Ovary (tissue), 9 donors: Measurements from ENCODE around the gene SLC38A10. TPM values are rescaled to one million over a fixed set of nuclear protein-coding genes. Genes with fewer than 3 reads are reported as not detected.

Experiments used
- DNase-seq, 5 donors: peaks; one replicate each; pipeline ENCODE4 v3.0.0-alpha.2; 2019 to 2020
- H3K27ac ChIP-seq, 2 donors: fragments of 200-600 bp; one replicate each; pipeline versions ENCODE4 v1.5.1 to v1.8.0; 2019 to 2022
- H3K27me3 ChIP-seq: fragments of 200-600 bp; one replicate; pipeline ENCODE4 v1.8.0; 2022
- H3K36me3 ChIP-seq: fragments of 200-600 bp; sonication (generic); one replicate; pipeline ENCODE4 v1.5.1; 2019
- H3K4me1 ChIP-seq: one replicate; pipeline ENCODE4 v1.8.1; 2013; ENCODE audit warnings: mild to moderate bottlenecking, moderate library complexity; ENCODE audit not compliant: insufficient read depth
- H3K4me3 ChIP-seq: fragments of 200-600 bp; sonication (generic); one replicate; pipeline ENCODE4 v1.5.1; 2017
- H3K9me3 ChIP-seq, 2 donors: fragments of 200-600 bp in 1 of 2; sonication (generic) in 1 of 2; one replicate each; pipeline versions ENCODE4 v1.5.1 to v1.8.1; 2013 to 2019; ENCODE audit warnings: mild to moderate bottlenecking in 1 of 2, moderate library complexity in 1 of 2
- CTCF ChIP-seq, 3 donors: fragments of 450-650 bp in 2 of 3; fragments of 200-600 bp in 1 of 3; IDR thresholded peaks; one replicate each; pipeline versions ENCODE4 v1.5.1 to v1.8.0; 2016 to 2022; ENCODE audit warnings: antibody characterized with exemption in 3 of 3, mild to moderate bottlenecking in 1 of 3
- EP300 ChIP-seq: sonication (generic); formaldehyde crosslinking; IDR thresholded peaks from one replicate; pipeline ENCODE4 v1.6.1; 2017; ENCODE audit warnings: antibody characterized with exemption
- POLR2A ChIP-seq: fragments of 450-650 bp; IDR thresholded peaks from one replicate; pipeline ENCODE4 v1.6.1; 2017; ENCODE audit warnings: antibody characterized with exemption, mild to moderate bottlenecking, moderate library complexity
- WGBS, 3 donors: extraction: QIAGEN DNeasy Blood & Tissue Kit in 1 of 3; methylation state at CpG; one replicate each; pipeline versions ENCODE4 v1.1.5 to v1.1.7; 2013 to 2017; 5-methylcytosine and 5-hydroxymethylcytosine counted together
- intact Hi-C, 4 donors: fragments of 100-400 bp; cut with DNase I; formaldehyde crosslinking; loops; one replicate each; pipeline versions ENCODE4 v1.11.0 to v1.15.1; 2022 to 2023
- polyA plus RNA-seq, 2 donors: library from polyadenylated mRNA; stranded (reverse); fragments of 200-250 nt in 1 of 2; fragments of 350-450 nt in 1 of 2; fragmentation: Illumina TruSeq in 1 of 2; extraction: RNeasy Lipid Tissue Mini Kit (QIAGEN cat#74804) in 1 of 2; gene quantifications; one replicate each; pipeline ENCODE4 v1.2.3, GENCODE V29; 2013 to 2014
- total RNA-seq, 7 donors: library from RNA; depleted of rRNA in 2 of 7; stranded (reverse); fragments of >200 nt in 2 of 7; fragmentation: NEBNext Ultra II Directional in 3 of 7; extraction: Animal tissue kit (Norgen Biotek cat#: 25700) in 3 of 7; gene quantifications; one replicate each; pipeline versions ENCODE4 v1.1.0 to v1.2.4, GENCODE V29; 2016 to 2023
- donor health status: DM: no; HTN: no; CAD: no; lungs with moderate emphysema.
- donor health status: DM: no; HTN: no; CAD: no.
- donor health status: Bipolar disorder and iron deficiency.
- donor health status: DM: yes; HTN: yes; CAD: no.
- donor health status: DM: no; HTN: no; CAD: no.
- donor health status: DM: yes; HTN: yes; CAD: no.

The SLC38A10 gene
- total and polyA plus RNA-seq, 9 donors, result 11.5 to 75.7 (median 64.3) TPM

DNA sequence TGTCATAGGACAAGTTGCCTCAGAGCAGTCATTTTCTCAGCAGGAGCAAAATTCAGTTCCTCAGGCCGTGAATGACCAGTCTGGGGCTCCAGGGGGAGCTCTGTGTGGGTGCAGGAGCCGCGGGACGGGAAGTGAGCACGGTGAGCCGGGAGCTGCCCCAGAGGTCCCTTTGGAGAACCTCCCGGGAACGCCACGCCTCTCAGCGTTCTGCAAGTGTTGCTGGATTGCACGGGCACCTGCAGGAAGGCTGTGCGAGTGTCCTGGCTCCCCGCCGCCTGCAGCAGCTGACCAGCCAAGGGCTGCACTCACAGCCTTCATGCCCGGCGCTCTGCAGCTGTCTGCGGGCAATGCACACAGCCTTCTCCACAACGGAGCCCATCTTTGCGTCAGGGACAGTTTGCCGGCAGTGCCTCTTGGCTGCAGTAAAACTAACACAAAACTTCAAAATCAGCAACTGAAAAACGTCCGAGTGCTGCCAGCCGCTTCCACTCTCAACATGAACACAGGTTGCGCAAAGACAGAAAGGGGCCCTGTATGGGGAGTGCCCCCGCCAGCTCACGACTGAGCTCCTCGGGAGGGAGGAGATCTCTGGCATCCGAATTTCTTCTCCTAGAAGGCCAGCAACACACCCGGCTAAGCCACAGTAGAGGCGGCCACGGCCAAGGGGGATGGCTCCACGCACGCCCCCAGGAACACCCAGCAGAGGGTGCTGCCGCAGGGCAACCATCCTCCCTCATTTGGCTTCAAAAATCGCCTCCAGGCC lies 40.0 kb downstream of the SLC38A10 start:
- 15 to 21% (median 19%) methylated on average over 31 to 35 of the region's 35 CpGs for WGBS, 3 donors
- H3K36me3 ChIP-seq, result no peaks in the 10 kb centered on the region
- intact Hi-C loops, result loop anchor here (2.0 to 10.0 kb wide), 5 partner anchors 142 to 350 kb away; partner anchors contain the start of gene BAHCC1 (in 1 of the 4)
- peak; percentile 56 to 63 (median 62) for TF ChIP-seq CTCF (IDR thresholded peaks at IDR 0.05)
- TF ChIP-seq POLR2A, result no peak
- H3K27me3 ChIP-seq, result no peaks in the 10 kb centered on the region
- peaks cover 3% of the 10 kb centered on the region for H3K4me1 ChIP-seq
- H3K4me3 ChIP-seq, result no peak overlapping the region
- peak overlapping the region in 1 of 2 donors; percentile 64 for H3K27ac ChIP-seq
- no peaks in the 10 kb centered on the region for H3K9me3 ChIP-seq
- peak; percentile 84 to 92 (median 88) for DNase-seq

DNA sequence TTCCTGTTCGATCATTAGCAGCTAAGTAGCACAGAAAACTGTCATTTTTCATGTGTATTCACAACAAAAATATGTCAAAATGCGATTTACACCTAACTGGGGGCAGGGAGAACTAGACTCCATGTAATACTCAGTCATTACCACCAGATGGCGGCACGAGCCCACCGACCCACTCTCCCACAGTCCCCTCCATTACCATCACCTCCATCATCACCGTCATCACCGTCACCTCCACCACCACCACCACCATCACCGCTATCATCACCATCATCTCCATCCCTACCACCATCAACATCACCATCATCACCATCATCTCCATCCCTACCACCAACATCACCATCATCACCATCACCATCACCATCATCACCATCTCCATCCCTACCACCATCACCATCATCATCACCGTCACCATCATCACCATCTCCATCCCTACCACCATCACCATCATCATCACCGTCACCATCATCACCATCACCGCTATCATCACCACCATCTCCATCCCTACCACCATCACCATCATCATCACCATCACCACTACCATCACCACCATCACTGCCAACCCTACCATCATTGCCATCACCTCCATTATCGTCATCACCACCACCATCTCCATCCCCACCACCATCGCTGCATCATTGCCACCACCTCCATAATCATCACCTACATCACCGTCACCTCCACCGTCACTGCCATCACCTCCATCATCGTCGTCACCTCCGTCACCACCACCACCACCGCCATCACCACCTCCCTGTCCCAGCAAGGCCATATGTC lies 41.6 kb downstream of the SLC38A10 start:
- intact Hi-C loops, result loop anchor here (2.0 to 10.0 kb wide), 5 partner anchors 229 to 351 kb away; no protein-coding TSS in a partner anchor
- no peak overlapping the region for H3K4me3 ChIP-seq
- H3K4me1 ChIP-seq, result peaks cover 3% of the 10 kb centered on the region
- WGBS, 3 donors, result 55 to 57% (median 56%) methylated on average over 19 of the region's 19 CpGs
- no peaks in the 10 kb centered on the region for H3K27me3 ChIP-seq
- no peaks in the 10 kb centered on the region for H3K36me3 ChIP-seq
- no peaks in the 10 kb centered on the region for H3K9me3 ChIP-seq
- H3K27ac ChIP-seq, result no peak overlapping the region
- peak in 2 of 5 donors; percentile 47 to 72 for DNase-seq
- TF ChIP-seq EP300 (no peak), POLR2A (peak; percentile 31), CTCF (IDR thresholded peaks at IDR 0.05) (peak; percentile 57 to 92 (median 90))

DNA sequence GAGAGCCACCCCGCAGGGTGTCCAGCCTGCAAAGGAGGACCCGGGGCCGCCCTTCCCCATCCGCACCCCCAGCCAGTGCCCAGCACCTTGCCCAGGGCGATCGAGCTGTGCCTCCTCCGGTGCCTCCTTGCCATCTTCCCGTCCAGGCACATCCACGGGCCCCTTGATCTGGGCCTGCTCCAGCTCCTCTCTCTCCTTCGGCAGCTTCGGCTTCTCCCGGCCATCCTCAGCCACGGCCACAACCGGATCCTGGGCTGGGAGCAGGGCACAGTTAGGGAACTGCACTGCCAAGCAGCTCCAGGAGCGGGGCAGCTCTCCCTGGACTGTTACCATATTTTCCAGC lies 42.1 kb downstream of the SLC38A10 start:
- Histone ChIP-seq H3K27ac (no peak overlapping the region), H3K9me3 (no peaks in the 10 kb centered on the region), H3K27me3 (no peaks in the 10 kb centered on the region), H3K36me3 (no peaks in the 10 kb centered on the region), H3K4me3 (no peak overlapping the region), H3K4me1 (peaks cover 3% of the 10 kb centered on the region)
- no peak for DNase-seq
- 70 to 74% (median 72%) methylated on average over 15 of the region's 15 CpGs for WGBS, 3 donors
- no peak for TF ChIP-seq POLR2A
- no peak for TF ChIP-seq CTCF (IDR thresholded peaks at IDR 0.05)
- TF ChIP-seq EP300, result no peak
- intact Hi-C loops, result loop anchor here (2.0 to 10.0 kb wide), 4 partner anchors 232 to 352 kb away; no protein-coding TSS in a partner anchor

- no peak for DNase-seq
- Histone ChIP-seq H3K27me3 (no peaks in the 10 kb centered on the region), H3K27ac (no peak overlapping the region), H3K9me3 (no peaks in the 10 kb centered on the region), H3K36me3 (no peaks in the 10 kb centered on the region), H3K4me1 (peaks cover 3% of the 10 kb centered on the region), H3K4me3 (no peak overlapping the region)
- TF ChIP-seq POLR2A, result no peak
- no peak for TF ChIP-seq CTCF (IDR thresholded peaks at IDR 0.05)
- TF ChIP-seq EP300, result no peak
- intact Hi-C loops, result loop anchor here (2.0 to 10.0 kb wide), 4 partner anchors 232 to 352 kb away; no protein-coding TSS in a partner anchor
- 85 to 86% (median 85%) methylated on average over 15 of the region's 15 CpGs for WGBS, 3 donors
Measured at GRCh38 chr17:81252326-81252986, 42.7 kb downstream of the SLC38A10 start.
